NCI-H2196 (cell line): ENCODE measurements around the gene P3H4.
"Not testable (repeated sequence)": the region's sequence is repeated elsewhere in the genome, so short reads cannot be mapped to it uniquely, and the experiment has no call there.

Experiments used
- DNase-seq: peaks from one replicate; lab custom pipeline; 2025; ENCODE audit not compliant: unreplicated experiment; lab: John Stamatoyannopoulos, UW

P3H4 gene

DNA sequence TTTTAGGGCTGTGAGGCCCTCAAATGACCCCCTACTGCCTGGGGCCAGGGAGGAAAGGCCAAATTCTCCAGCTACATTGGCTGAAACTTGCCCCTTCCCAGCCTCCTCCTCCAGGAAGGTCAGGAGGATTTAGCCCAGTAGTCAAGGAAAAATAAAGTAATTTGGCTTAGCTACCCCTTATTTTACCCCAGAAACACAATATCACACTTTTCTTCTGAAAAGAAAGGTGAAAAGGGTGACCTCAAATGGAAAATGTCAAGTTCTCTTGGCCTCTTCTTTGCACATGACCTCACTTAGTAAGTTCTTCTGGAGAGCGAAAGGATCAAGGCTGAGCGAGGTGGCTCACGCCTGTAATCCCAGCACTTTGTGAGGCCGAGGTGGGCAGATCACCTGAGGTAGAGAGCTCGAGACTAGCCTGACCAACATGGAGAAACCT is 17.2 kb downstream of the P3H4 start:
- no peak for DNase-seq

GRCh38 chr17:41793784-41794539 is 17.8 kb downstream of the P3H4 start:
- DNase-seq = no peak

- peak; percentile 2 for DNase-seq
These were observed 18.6 kb downstream of the P3H4 start for GRCh38 chr17:41792845-41793783.

DNA sequence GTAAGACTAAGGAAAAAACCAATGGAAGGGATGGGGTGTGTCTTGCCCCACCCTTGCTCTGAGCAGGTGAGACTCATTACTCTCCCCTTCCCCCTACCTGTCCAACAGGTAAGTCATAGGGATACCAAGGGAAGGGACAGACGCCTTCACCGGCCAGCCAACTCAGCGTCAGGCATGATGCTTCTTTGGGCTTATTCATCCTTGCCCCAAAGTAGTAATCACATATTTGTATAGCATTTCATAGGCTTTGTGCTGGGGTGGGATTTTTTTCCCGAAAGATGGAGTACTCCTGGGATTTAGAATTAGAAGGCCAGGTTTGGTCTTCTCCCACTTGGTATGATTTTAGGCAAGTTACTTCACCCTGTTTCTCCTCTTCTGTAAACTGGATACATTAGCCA is 24.7 kb downstream of the P3H4 start:
- no peak for DNase-seq

- peak; percentile 94 for DNase-seq
These were observed 25.3 kb downstream of the P3H4 start, which contains the start of gene JUP for GRCh38 chr17:41786227-41787020. Gene JUP (minus strand): TSS chr17:41786711. CDS start chr17:41771854, 14,857 bp downstream.

DNA sequence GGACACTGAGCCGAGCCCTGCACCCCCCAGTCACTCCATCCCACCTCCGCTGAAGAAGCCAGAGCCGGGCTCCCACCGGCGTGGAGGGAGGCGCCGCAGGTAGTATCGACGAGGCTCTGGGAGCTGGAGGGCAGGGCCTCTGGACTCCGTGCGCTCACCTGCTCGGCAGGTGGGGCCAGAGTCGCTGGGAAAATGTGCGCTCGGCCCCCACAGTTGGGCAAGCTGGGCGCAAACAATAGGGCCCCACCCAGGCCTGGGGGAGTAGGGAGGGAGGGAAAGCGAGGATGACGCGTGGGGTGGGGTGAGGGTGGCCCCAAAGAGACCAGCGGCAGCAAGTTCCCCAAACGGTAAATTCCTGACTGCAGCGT is 25.9 kb downstream of the P3H4 start:
- DNase-seq = peak; percentile 8

DNA sequence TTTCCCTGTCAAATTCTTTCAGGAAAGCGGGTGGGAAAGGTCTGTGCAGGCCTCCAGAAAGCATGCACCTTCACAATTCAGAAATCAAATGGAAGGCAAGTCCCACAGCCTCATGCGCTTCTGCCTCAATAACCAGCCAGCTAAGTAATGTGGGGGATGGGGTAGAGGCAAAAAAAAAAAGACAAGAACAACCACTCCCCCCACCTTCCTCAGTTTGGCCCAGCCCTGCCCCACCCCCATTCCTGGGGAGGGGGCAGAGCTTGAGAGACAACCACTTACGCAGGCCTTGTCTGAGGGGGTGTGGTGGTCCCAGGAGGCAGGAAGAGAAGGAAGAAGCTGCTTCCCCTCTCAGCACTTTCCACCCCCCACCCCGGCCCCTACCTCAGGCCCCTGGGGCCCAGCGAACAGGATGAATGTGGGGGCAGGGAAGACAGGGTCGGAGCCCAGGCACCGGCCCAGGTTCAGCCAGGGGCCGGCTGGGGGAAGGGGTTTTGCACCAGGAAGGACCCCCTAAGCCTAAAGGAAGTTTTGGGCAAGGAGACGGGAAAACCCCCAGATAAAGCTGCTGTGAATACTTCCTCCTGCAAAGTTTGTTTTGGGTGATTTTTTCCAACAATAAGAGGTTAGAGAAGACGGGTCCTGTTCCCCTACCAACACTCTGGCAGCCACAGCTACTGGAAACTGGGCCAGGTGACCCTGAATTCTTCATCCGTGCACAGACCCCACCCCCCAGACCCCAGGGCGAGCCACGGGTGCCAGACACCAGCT is 26.5 kb downstream of the P3H4 start:
- no peak for DNase-seq

GRCh38 chr17:41784207-41784744 is 27.5 kb downstream of the P3H4 start:
- DNase-seq = peak; percentile 5

- DNase-seq = no peak
These were observed 29.6 kb downstream of the P3H4 start for GRCh38 chr17:41782142-41782541.

GRCh38 chr17:41781404-41782110 is 30.2 kb downstream of the P3H4 start:
- no peak for DNase-seq

- DNase-seq = no peak
These were observed 31.8 kb downstream of the P3H4 start for GRCh38 chr17:41779954-41780353.

DNA sequence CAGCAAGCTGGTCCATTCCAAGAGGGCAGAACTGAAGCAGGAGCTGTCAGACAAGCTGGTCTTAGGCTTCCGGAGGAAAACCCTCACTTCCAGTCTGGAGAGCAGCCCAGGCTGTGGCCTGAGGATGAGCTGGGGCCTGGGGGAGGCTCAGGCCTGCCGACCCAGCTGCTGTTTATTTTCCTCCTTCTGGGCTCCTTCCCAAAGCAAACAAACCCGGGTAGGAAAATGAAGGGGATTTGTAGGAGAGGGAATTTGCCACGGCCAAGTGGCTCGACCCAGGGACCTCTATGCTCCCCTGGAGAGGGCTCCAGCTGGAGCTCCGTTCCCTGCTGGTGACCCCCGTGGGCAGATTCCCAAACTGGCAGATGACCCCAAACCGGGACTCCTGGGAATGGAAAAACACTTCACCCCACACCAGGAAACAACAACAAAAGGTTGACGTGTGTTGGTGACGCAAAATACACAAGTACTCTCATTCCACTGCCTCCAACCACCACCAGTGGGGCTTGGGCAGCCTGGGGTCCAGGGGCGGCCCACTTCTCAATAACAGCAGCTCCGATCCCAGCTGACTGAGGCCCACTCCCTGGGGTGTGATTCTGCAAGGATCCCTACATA is 34.1 kb downstream of the P3H4 start:
- DNase-seq = peak; percentile 74

GRCh38 chr17:41777157-41777573 is 34.6 kb downstream of the P3H4 start:
- DNase-seq = peak; percentile 29

DNA sequence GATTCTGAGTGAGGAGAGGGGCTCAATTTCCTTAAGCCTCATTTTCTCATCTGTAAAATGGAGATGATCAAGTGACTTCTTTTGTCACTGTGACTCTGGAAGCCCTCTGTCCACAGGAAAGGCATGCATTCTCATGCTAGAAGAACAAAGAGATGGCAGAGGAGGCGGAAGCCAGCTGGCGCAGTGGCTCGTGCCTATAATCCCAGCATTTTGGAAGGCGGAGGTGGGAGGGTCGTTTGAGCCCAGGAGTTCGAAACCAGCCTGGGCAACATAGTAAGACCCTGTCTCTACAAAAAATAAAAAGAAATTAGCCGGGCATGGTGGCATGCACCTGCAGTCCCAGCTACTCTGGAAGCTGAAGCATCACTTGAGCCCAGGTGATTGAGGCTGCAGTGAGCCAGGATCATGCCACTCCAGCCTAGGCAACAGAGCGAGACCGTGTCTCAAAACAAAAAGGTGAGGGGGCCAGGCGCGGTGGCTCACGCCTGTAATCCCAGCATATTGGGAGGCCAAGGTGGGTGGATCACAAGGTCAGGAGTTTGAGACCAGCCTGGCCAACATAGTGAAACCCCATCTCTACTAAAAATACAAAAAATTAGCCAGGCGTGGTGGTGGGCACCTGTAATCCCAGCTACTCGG is 35.4 kb downstream of the P3H4 start:
- not testable (repeated sequence) for DNase-seq

DNA sequence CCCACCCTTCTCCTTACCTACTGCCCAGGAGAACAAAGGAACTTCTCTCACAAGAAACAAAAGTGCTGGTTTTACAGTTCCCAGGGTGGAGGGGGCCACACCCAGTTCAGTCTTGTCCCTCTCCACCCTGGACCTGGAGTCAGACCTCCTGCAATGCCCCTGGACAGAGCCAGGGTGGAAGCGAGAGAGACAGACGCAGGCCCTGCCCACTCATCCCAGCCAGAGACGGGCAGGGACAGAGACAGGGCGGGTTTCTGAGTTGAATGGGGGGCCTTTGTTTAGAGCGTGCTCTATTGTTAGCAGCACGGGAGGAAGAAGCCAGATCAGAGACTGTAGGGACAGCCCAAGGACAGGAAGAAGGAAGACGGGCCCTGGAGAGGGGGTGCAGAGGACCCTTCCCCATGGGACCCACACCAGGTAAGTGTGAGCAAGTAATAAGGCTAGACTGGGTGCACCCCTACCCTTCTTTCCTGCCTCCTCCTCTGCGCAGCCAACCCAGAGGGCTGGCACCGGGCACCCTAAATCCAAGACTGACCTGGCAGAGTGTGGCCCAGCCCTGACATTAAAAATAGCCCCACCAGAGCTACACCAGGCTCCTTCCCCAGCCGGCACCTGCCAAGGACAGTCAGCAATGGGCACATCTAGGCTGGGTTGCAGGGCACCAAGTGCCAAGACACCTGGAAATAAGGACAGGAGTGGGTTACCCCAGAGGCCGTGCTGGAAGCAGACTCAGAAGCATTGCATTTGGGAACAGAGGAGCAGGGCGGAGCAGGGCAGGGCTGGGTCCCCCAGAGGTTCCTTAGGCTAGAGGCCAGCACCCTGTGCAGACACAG is 36.1 kb downstream of the P3H4 start:
- no peak for DNase-seq

DNA sequence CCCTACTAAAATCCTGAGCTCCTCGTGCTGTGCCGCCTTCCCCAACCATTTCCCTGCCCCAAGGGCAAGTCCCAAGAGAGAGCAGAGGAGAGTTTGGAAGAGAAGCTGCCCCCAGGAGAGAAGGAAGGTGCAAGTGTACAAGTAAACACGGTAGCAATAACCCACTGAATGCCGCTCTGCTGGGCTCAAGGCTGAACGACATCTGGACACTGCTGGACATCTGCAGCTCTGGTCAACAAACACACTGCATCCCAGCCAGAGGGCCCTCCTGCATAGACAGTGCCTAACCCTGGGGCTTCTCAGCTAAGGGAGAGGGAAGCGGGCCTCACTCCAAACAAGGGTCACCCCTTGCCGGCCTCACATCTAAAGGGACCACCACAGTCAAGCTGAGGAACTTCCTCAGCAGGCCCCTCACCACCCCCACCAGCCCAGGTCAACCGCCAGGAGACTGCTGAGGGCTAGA is 38.0 kb downstream of the P3H4 start:
- DNase-seq = no peak

GRCh38 chr17:41773190-41773588 is 38.6 kb downstream of the P3H4 start:
- DNase-seq = no peak
